ENCODE data around the gene BPIFB3.
A peak's percentile ranks its signal among the peaks of the same experiment; 100 is the strongest.
"Not testable (repeated sequence)": the region's sequence is repeated elsewhere in the genome, so short reads cannot be mapped to it uniquely, and the experiment has no call there.

Gene BPIFB3

GRCh38 chr20:33030569-33030968 lies 23.1 kb upstream of the BPIFB3 start:
- DNase-seq, result no peak

GRCh38 chr20:33031531-33031930 lies 22.2 kb upstream of the BPIFB3 start, which contains the start of gene BPIFB6:
Gene BPIFB6, plus strand, starts transcription at chr20:33031648. Its CDS starts 0 bp downstream, at chr20:33031648.
- DNase-seq, result no peak

- DNase-seq, result no peak
Observed at GRCh38 chr20:33032555-33032954, 21.1 kb upstream of the BPIFB3 start.

- DNase-seq, result no peak
Observed at GRCh38 chr20:33033381-33033780, 20.3 kb upstream of the BPIFB3 start.

- DNase-seq, result no peak
Observed at GRCh38 chr20:33034115-33034514, 19.6 kb upstream of the BPIFB3 start.

- no peak for DNase-seq
Observed at GRCh38 chr20:33034901-33035492, 18.7 kb upstream of the BPIFB3 start.

GRCh38 chr20:33037456-33037855 lies 16.2 kb upstream of the BPIFB3 start:
- no peak for DNase-seq

- DNase-seq, result no peak
Observed at GRCh38 chr20:33038243-33038642, 15.5 kb upstream of the BPIFB3 start.

GRCh38 chr20:33042430-33042829 lies 11.3 kb upstream of the BPIFB3 start:
- DNase-seq, result no peak

- no peak for DNase-seq
Observed at GRCh38 chr20:33042983-33043730, 10.5 kb upstream of the BPIFB3 start.

GRCh38 chr20:33043731-33044181 lies 9.9 kb upstream of the BPIFB3 start:
- DNase-seq, result no peak

GRCh38 chr20:33045129-33045721 lies 8.5 kb upstream of the BPIFB3 start:
- DNase-seq, result not testable (repeated sequence)

GRCh38 chr20:33046412-33046811 lies 7.3 kb upstream of the BPIFB3 start:
- no peak for DNase-seq

- peak; percentile 22 to 35 for DNase-seq
Observed at GRCh38 chr20:33051333-33051732, 2.4 kb upstream of the BPIFB3 start.

- DNase-seq, result no peak
Observed at GRCh38 chr20:33054381-33054780, 678 bp downstream of the BPIFB3 start.

GRCh38 chr20:33054791-33055190 lies 1.1 kb downstream of the BPIFB3 start:
- no peak for DNase-seq

- no peak for DNase-seq
Observed at GRCh38 chr20:33059136-33059535, 5.4 kb downstream of the BPIFB3 start.

- DNase-seq, result no peak
Observed at GRCh38 chr20:33059741-33060390, 6.2 kb downstream of the BPIFB3 start.

GRCh38 chr20:33061658-33062028 lies 7.9 kb downstream of the BPIFB3 start:
- DNase-seq, result no peak

GRCh38 chr20:33062105-33062824 lies 8.6 kb downstream of the BPIFB3 start:
- no peak for DNase-seq

- no peak for DNase-seq
Observed at GRCh38 chr20:33062825-33063149, 9.1 kb downstream of the BPIFB3 start.

- DNase-seq, result no peak
Observed at GRCh38 chr20:33063271-33063670, 9.6 kb downstream of the BPIFB3 start.
